Glomerular visceral epithelial cell (primary cell): ENCODE data around the gene POU2AF3.

ENCODE experiments used
- DNase-seq: peaks from one replicate; pipeline ENCODE4 v3.0.0-alpha.2; 2016; ENCODE audit errors: extremely low spot score

Gene POU2AF3

GRCh38 chr11:111353776-111354600, 55.6 kb downstream of the POU2AF3 start:
- no peak for DNase-seq

GRCh38 chr11:111354601-111354891, 56.2 kb downstream of the POU2AF3 start:
- no peak for DNase-seq

- no peak for DNase-seq
These were observed 56.8 kb downstream of the POU2AF3 start for GRCh38 chr11:111355101-111355500.

GRCh38 chr11:111355956-111356659, 57.8 kb downstream of the POU2AF3 start:
- DNase-seq: no peak

- DNase-seq: no peak
These were observed 58.3 kb downstream of the POU2AF3 start for GRCh38 chr11:111356660-111357048.

GRCh38 chr11:111357150-111358037, 59.0 kb downstream of the POU2AF3 start:
- DNase-seq: no peak
